Loucy (cell line): ENCODE measurements around the gene SH3PXD2B.

Experiments
- H2AFZ ChIP-seq: fragments of 200-600 bp; sonication (generic); 2 replicates; pipeline ENCODE4 v1.6.0; 2016; ENCODE audit warnings: antibody characterized with exemption, mild to moderate bottlenecking, low read length, moderate library complexity
- H3F3A ChIP-seq: fragments of 200-600 bp; 2 replicates; pipeline ENCODE4 v1.6.0; 2016; ENCODE audit warnings: antibody characterized with exemption, low read depth, mild to moderate bottlenecking
- H3K27me3 ChIP-seq: fragments of 200-600 bp; sonication (generic); 2 replicates; pipeline ENCODE4 v1.6.1; 2014; ENCODE audit warnings: low read length, mild to moderate bottlenecking; ENCODE audit not compliant: insufficient read depth, poor library complexity, severe bottlenecking
- H3K36me3 ChIP-seq: fragments of 200-600 bp; sonication (generic); 2 replicates; pipeline ENCODE4 v1.6.1; 2016; ENCODE audit warnings: low read length; ENCODE audit not compliant: insufficient read depth
- H3K4me1 ChIP-seq: fragments of 200-600 bp; sonication (generic); 2 replicates; pipeline ENCODE4 v1.5.1; 2014; ENCODE audit warnings: low read length, mild to moderate bottlenecking; ENCODE audit not compliant: insufficient read depth, poor library complexity, severe bottlenecking
- H3K4me2 ChIP-seq: fragments of 200-600 bp; sonication (generic); 2 replicates; pipeline ENCODE4 v1.6.0; 2014; ENCODE audit warnings: antibody characterized with exemption, low read length, low read depth, mild to moderate bottlenecking; ENCODE audit not compliant: poor library complexity, severe bottlenecking
- H3K4me3 ChIP-seq: fragments of 200-600 bp; sonication (generic); 2 replicates; pipeline ENCODE4 v1.5.1; 2014; ENCODE audit warnings: low read length, mild to moderate bottlenecking, mixed read lengths; ENCODE audit not compliant: poor library complexity, severe bottlenecking
- H3K79me2 ChIP-seq: fragments of 200-600 bp; sonication (generic); 2 replicates; pipeline ENCODE4 v1.6.1; 2014; ENCODE audit warnings: low read length; ENCODE audit not compliant: insufficient read depth
- H3K9ac ChIP-seq: fragments of 200-600 bp; sonication (generic); 2 replicates; pipeline ENCODE4 v1.6.0; 2014; ENCODE audit warnings: mild to moderate bottlenecking, low read depth, low read length, moderate library complexity; ENCODE audit not compliant: poor library complexity, severe bottlenecking
- H3K9me2 ChIP-seq: fragments of 200-600 bp; sonication (generic); replicated peaks from 2 replicates; pipeline ENCODE4 v1.6.1; 2016; ENCODE audit warnings: low read depth, low read length, mixed read lengths
- H3K9me3 ChIP-seq: fragments of 200-600 bp; sonication (generic); 2 replicates; pipeline ENCODE4 v1.6.1; 2014; ENCODE audit warnings: mild to moderate bottlenecking, antibody characterized with exemption, low read length, low read depth; ENCODE audit not compliant: insufficient read depth
- H4K20me1 ChIP-seq: fragments of 200-600 bp; sonication (generic); 2 replicates; pipeline ENCODE4 v1.6.0; 2014; ENCODE audit warnings: antibody characterized with exemption, low read length, mild to moderate bottlenecking; ENCODE audit not compliant: insufficient read depth, poor library complexity, severe bottlenecking
- CTCF ChIP-seq: fragments of 200-600 bp; sonication (generic); conservative IDR thresholded peaks from 2 replicates; pipeline ENCODE4 v1.5.1; 2014; ENCODE audit warnings: mild to moderate bottlenecking, antibody characterized with exemption, low read length
- EZH2phosphoT487 ChIP-seq: fragments of 200-600 bp; IDR thresholded peaks from 2 replicates; pipeline ENCODE4 v1.6.1; 2018; ENCODE audit warnings: antibody characterized with exemption, mild to moderate bottlenecking, moderate library complexity, borderline replicate concordance

SH3PXD2B gene

DNA sequence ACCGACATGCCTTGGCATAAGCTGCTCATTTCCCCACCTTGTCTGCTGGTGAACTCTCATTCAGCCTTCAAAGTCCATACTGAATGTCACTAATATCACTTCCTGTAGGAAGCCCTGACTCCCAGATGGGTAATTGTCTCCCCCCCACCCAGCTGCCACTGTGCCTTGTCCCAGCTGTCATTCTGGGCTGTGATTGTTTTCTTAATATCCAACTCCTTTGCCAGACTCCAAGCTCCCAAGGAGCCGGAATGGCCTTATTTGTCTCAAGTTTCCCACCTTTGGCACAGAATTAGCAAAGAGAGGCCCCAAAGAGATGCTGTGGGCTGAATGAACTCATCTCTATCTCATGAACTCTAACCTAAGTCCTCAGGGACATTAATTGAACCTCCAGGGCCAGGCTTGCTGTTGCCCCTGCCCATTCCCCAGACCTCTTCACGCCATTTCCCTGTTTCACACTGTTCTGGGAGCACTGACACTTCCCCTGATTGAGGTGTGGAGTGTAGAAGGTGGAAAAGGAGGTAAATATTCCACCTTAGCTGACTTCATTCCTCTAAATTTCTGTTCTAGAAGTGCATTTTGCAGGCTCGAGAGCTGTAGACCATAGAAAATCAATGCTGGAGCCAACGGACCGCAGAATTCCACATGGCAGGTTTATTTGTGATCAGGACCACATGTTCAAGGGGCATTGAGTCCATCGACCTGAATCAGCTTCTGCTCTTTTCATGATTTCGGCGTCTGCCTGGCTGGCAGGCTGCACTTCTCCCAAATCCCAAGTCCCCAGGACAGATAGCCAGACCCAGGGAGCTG, 4.9 kb upstream of the SH3PXD2B start:
- Histone ChIP-seq H3K27me3 (no peaks in the 10 kb centered on the region), H2AFZ (no peak overlapping the region), H3K4me2 (no peak overlapping the region), H4K20me1 (no peaks in the 10 kb centered on the region), H3K9me3 (no peaks in the 10 kb centered on the region), H3K4me1 (peaks cover 11% of the 10 kb centered on the region), H3F3A (no peaks in the 10 kb centered on the region), H3K79me2 (no peaks in the 10 kb centered on the region), H3K36me3 (no peaks in the 10 kb centered on the region), H3K9me2 (no peaks in the 10 kb centered on the region), H3K9ac (no peak overlapping the region), H3K4me3 (no peak overlapping the region)
- TF ChIP-seq CTCF (no peak), EZH2phosphoT487 (no peak)

- no peak overlapping the region for H3K4me3 ChIP-seq
- no peak overlapping the region for H3K9ac ChIP-seq
- H3K9me3 ChIP-seq: no peaks in the 10 kb centered on the region
- no peaks in the 10 kb centered on the region for H3F3A ChIP-seq
- no peak overlapping the region for H3K4me2 ChIP-seq
- no peaks in the 10 kb centered on the region for H3K36me3 ChIP-seq
- H3K27me3 ChIP-seq: no peaks in the 10 kb centered on the region
- peaks cover 8% of the 10 kb centered on the region for H3K4me1 ChIP-seq
- TF ChIP-seq CTCF (no peak), EZH2phosphoT487 (no peak)
- no peak overlapping the region for H2AFZ ChIP-seq
- H3K9me2 ChIP-seq: no peaks in the 10 kb centered on the region
- H3K79me2 ChIP-seq: no peaks in the 10 kb centered on the region
- H4K20me1 ChIP-seq: no peaks in the 10 kb centered on the region
These were observed 1.9 kb upstream of the SH3PXD2B start for GRCh38 chr5:172456076-172456722.

DNA sequence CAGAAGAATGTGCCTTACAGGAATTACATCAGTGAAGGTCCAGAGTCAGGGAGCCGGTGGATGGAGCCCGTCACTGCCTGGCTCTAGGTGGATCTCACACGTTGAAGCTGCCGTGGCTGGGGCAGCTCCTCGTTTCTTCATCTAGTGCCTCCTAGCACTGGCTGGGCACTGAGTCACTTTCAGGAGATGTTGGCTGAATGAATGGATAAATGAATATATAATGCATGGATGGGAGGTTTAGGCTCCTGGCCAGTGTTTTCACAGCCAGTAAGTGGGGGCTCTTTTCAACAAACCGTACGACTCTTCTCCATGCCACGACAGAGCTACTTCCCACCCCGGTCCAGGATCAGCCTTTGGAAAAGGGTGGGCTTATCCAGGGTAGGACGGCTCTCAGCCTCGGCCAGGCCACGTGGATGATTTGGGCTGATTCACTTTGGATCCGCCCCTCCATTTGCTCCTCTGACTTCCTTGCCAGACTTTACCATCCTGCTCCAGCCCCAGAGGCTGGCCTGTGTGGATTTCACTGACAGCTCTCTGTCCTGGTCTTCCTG, 1.3 kb upstream of the SH3PXD2B start:
- no peak overlapping the region for H3K9ac ChIP-seq
- no peaks in the 10 kb centered on the region for H3K27me3 ChIP-seq
- H2AFZ ChIP-seq: no peak overlapping the region
- H3K4me3 ChIP-seq: no peak overlapping the region
- H3K9me2 ChIP-seq: no peaks in the 10 kb centered on the region
- H3K4me2 ChIP-seq: peak overlapping the region; percentile 72
- H4K20me1 ChIP-seq: no peaks in the 10 kb centered on the region
- H3K4me1 ChIP-seq: peaks cover 5% of the 10 kb centered on the region
- no peaks in the 10 kb centered on the region for H3K9me3 ChIP-seq
- no peaks in the 10 kb centered on the region for H3K36me3 ChIP-seq
- H3F3A ChIP-seq: no peaks in the 10 kb centered on the region
- TF ChIP-seq CTCF (no peak), EZH2phosphoT487 (no peak)
- no peaks in the 10 kb centered on the region for H3K79me2 ChIP-seq
